ENCODE data around the gene SPARC. TPM values are rescaled to one million over a fixed set of nuclear protein-coding genes. Genes with fewer than 3 reads are reported as not detected.

The SPARC gene
- total RNA-seq, 1 experiment from 2014 or later = 2,833 TPM

DNA sequence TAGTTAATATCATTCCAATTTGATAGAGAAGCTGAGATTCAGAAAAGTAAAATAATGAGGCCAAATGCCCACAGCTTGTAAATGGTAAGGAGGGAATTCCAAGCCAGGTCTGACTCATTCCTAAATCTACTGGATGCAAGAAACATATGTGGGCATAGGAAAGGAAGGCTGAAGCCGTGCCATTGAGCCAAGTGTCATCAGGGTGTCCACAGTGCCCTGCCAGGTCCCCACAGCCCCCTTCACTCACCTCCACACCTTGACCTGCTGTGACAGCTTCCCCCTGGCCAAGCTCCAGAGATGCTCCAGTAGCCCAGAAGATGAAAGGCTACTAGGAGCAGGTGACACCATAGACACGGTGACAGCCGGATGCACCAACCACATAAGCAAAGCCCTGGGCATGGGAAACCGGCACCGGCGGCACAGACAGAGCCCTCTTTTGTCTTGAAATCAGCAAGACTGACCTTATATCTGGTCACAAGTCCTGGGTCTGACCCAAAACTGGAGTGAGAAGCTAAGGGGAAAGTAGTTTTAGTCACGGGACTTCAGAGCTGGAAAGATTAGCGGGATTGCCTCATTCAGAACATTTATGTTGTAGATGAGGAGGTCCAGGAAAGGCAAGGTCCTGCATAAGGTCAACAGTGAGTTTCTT lies 75.5 kb downstream of the SPARC start:
- H3K4me3 ChIP-seq = no peak overlapping the region
- no peaks in the 10 kb centered on the region for H3K9me3 ChIP-seq (replicated peaks)
- peaks cover 14% of the 10 kb centered on the region for H3K27me3 ChIP-seq (replicated peaks)
- no peaks in the 10 kb centered on the region for H3K4me1 ChIP-seq (replicated peaks)
- no peaks in the 10 kb centered on the region for H3K36me3 ChIP-seq
- no peak overlapping the region for H3K27ac ChIP-seq
- no peak for DNase-seq (ENCODE audit: low read depth in 1 of 2, low spot score in 2 of 2)

Other genes with a start within 250 kb of the SPARC start
- 20.3 and 20.8 TPM in 2 replicates for gene SLC36A1, start 239.3 kb downstream of the SPARC start, total RNA-seq (2014; rRNA removed; shearing (Covaris generic))
- gene FAT2, start 95.6 kb downstream of the SPARC start, total RNA-seq (2014; rRNA removed; shearing (Covaris generic)) = under 0.01 TPM in 1 of 2 replicates, not detected in the other
- 101 and 124 TPM in 2 replicates for gene ATOX1, start 71.7 kb upstream of the SPARC start, total RNA-seq (2014; rRNA removed; shearing (Covaris generic))
- gene G3BP1, start 85.0 kb upstream of the SPARC start, total RNA-seq (2014; rRNA removed; shearing (Covaris generic)) = 240 and 259 TPM in 2 replicates
- gene GLRA1, start 237.9 kb upstream of the SPARC start, total RNA-seq (2014; rRNA removed; shearing (Covaris generic)) = not detected in 2 replicates